Heart left ventricle (tissue), 13 donors: Measurements from ENCODE around the gene RPL37A.

ENCODE experiments used
- CTCF ChIP-seq, 12 donors: fragments of 200-600 bp; sonication (generic) in 4 of 12; IDR thresholded peaks; one replicate each; pipeline versions ENCODE4 v1.5.0 to v1.8.0; 2018 to 2022; ENCODE audit warnings: antibody characterized with exemption in 12 of 12, mild to moderate bottlenecking in 5 of 12
- POLR2A ChIP-seq, 2 donors: fragments of 450-650 bp; IDR thresholded peaks; one replicate each; pipeline ENCODE4 v1.6.1; 2017; ENCODE audit warnings: antibody characterized with exemption in 2 of 2, mild to moderate bottlenecking in 2 of 2, moderate library complexity in 2 of 2
- donor health status: ischemic (EF 13 %, LVEDD 7.1; RV severe dilation, severe dysfunction).
- donor health status: DM: no; HTN: yes; CAD: no.
- donor health status: DM: no; HTN: no; CAD: no.
- donor health status: ischemic (EF 25% LVEDD 6.9; RV normal size, moderate dysfunction).
- donor health status: ischemic (EF 25% LVEDD 5.7; RV mildly dilated, moderate dysfunction).
- donor health status: ischemic (EF 35%, LVEDD 5.7; RV mildly dilated, moderate dysfunction).
- donor health status: nonischemic (EF 11% LVEDD 7.7; RV severe dilation, severe dysfunction).
- donor health status: DM: yes; HTN: yes; CAD: no.
- donor health status: PGD.
- donor health status: ischemic (EF 29% LVEDD 5.4; RV normal size, mild dysfunction).
- donor health status: nonischemic (EF 23%, LVEDD 6.1; RV moderate dilation, normal function).

- TF ChIP-seq CTCF (IDR thresholded peaks at IDR 0.05): no peak
- no peak for TF ChIP-seq POLR2A (IDR thresholded peaks at IDR 0.05)
Observed at GRCh38 chr2:216501854-216502253, 3.2 kb downstream of the RPL37A start.
